Ovary (tissue), 3 donors: ENCODE results near the gene MIPEP.
"Not testable (repeated sequence)": the region's sequence is repeated elsewhere in the genome, so short reads cannot be mapped to it uniquely, and the experiment has no call there.

Source experiments
- EP300 ChIP-seq: sonication (generic); formaldehyde crosslinking; IDR thresholded peaks from one replicate; pipeline ENCODE4 v1.6.1; 2017; ENCODE audit warnings: antibody characterized with exemption
- POLR2A ChIP-seq: fragments of 450-650 bp; IDR thresholded peaks from one replicate; pipeline ENCODE4 v1.6.1; 2017; ENCODE audit warnings: antibody characterized with exemption, mild to moderate bottlenecking, moderate library complexity
- TF ChIP-seq, protein P1 (sequence below), 3 donors: fragments of 450-650 bp in 2 of 3; fragments of 200-600 bp in 1 of 3; IDR thresholded peaks; one replicate each; pipeline versions ENCODE4 v1.5.1 to v1.8.0; 2016 to 2022; ENCODE audit warnings: antibody characterized with exemption in 3 of 3, mild to moderate bottlenecking in 1 of 3
- donor health status: DM: no; HTN: no; CAD: no.

DNA sequence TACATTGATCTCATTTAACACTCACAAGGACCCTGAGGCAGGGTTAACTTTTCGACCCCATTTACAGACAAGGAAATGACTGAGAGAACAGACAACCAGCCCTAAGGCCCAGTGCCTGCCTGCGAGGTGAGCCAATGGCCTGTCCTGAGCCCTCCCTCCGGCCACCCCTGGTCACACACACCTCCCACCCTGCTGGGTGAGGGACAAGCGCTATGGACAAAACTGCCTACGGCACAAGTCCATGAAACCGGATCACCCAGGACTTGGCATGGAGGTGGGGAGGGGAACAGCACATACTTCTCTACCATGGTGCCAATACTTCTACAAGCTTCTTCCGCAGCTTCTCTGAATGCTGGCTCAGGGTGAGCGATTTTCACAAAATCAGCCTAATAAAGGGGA lies 7.8 kb downstream of the MIPEP start:
- TF ChIP-seq, protein P1, sequence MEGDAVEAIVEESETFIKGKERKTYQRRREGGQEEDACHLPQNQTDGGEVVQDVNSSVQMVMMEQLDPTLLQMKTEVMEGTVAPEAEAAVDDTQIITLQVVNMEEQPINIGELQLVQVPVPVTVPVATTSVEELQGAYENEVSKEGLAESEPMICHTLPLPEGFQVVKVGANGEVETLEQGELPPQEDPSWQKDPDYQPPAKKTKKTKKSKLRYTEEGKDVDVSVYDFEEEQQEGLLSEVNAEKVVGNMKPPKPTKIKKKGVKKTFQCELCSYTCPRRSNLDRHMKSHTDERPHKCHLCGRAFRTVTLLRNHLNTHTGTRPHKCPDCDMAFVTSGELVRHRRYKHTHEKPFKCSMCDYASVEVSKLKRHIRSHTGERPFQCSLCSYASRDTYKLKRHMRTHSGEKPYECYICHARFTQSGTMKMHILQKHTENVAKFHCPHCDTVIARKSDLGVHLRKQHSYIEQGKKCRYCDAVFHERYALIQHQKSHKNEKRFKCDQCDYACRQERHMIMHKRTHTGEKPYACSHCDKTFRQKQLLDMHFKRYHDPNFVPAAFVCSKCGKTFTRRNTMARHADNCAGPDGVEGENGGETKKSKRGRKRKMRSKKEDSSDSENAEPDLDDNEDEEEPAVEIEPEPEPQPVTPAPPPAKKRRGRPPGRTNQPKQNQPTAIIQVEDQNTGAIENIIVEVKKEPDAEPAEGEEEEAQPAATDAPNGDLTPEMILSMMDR (IDR thresholded peaks at IDR 0.05), result not testable (repeated sequence)
- not testable (repeated sequence) for TF ChIP-seq EP300, POLR2A
